Vagina (tissue), 2 donors: ENCODE results near the gene PDE9A. TPM values are rescaled to one million over a fixed set of nuclear protein-coding genes. Genes with fewer than 3 reads are reported as not detected.

Experiments
- DNase-seq, 2 donors: peaks; one replicate each; pipeline ENCODE4 v3.0.0-alpha.2; 2017; ENCODE audit errors: extremely low spot score in 2 of 2
- H3K27ac ChIP-seq: fragments of 200-600 bp; sonication (generic); one replicate; pipeline ENCODE4 v1.5.1; 2019
- H3K27me3 ChIP-seq: fragments of 200-600 bp; sonication (generic); one replicate; pipeline ENCODE4 v1.5.1; 2019
- H3K36me3 ChIP-seq, 2 donors: fragments of 200-600 bp; sonication (generic); one replicate each; pipeline ENCODE4 v1.5.1; 2017 to 2019
- H3K4me1 ChIP-seq: fragments of 200-600 bp; sonication (generic); one replicate; pipeline ENCODE4 v1.5.1; 2019
- H3K4me3 ChIP-seq, 2 donors: fragments of 200-600 bp; sonication (generic); 1 replicate in 1 of 2; 2 replicates in 1 of 2; pipeline ENCODE4 v1.5.1; 2016 to 2019
- H3K9me3 ChIP-seq: fragments of 200-600 bp; sonication (generic); one replicate; pipeline ENCODE4 v1.5.1; 2019
- POLR2A ChIP-seq, 2 donors: fragments of 450-650 bp; IDR thresholded peaks; one replicate each; pipeline ENCODE4 v1.6.1; 2017; ENCODE audit warnings: antibody characterized with exemption in 2 of 2, mild to moderate bottlenecking in 2 of 2, moderate library complexity in 2 of 2
- POLR2AphosphoS5 ChIP-seq, 2 donors: sonication (generic); formaldehyde crosslinking; IDR thresholded peaks; one replicate each; pipeline ENCODE4 v1.9.0; 2017; ENCODE audit warnings: antibody characterized with exemption in 2 of 2, mild to moderate bottlenecking in 2 of 2, low read depth in 1 of 2; ENCODE audit not compliant: insufficient read depth in 1 of 2
- intact Hi-C: fragments of 100-400 bp; cut with DNase I; formaldehyde crosslinking; loops from one replicate; pipeline ENCODE4 v1.15.1; 2023
- total RNA-seq: library from RNA; depleted of rRNA; stranded (reverse); fragments of >200 nt; gene quantifications from one replicate; pipeline ENCODE4 v1.2.3, GENCODE V29; 2016
- TF ChIP-seq, protein P1 (sequence below), 3 experiments: fragments of 450-650 bp in 2 of 3; fragments of 200-600 bp in 1 of 3; sonication (generic) in 1 of 3; IDR thresholded peaks; one replicate each; pipeline ENCODE4 v1.5.1; 2017 to 2019; ENCODE audit warnings: antibody characterized with exemption in 3 of 3, mild to moderate bottlenecking in 2 of 3, moderate library complexity in 2 of 3

The PDE9A gene
- total RNA-seq, 1 donor from 2014 or later, result 9.6 TPM

- DNase-seq, result no peak
- Histone ChIP-seq H3K4me3 (peak overlapping the region in 1 of 2 donors; percentile 7), H3K27ac (no peak overlapping the region)
These were observed 30.9 kb downstream of the PDE9A start for GRCh38 chr21:42684109-42684916.

GRCh38 chr21:42685036-42685435, 31.6 kb downstream of the PDE9A start:
- no peak for DNase-seq
- no peaks in the 10 kb centered on the region for H3K27me3 ChIP-seq
- no peaks in the 10 kb centered on the region for H3K9me3 ChIP-seq
- H3K36me3 ChIP-seq, result no peaks in the 10 kb centered on the region
- intact Hi-C loops, result no loop called here
- TF ChIP-seq POLR2AphosphoS5 (IDR thresholded peaks at IDR 0.05; ENCODE audit: insufficient read depth in 1 of 2, low read depth in 1 of 2), result no peak
- TF ChIP-seq, protein P1, sequence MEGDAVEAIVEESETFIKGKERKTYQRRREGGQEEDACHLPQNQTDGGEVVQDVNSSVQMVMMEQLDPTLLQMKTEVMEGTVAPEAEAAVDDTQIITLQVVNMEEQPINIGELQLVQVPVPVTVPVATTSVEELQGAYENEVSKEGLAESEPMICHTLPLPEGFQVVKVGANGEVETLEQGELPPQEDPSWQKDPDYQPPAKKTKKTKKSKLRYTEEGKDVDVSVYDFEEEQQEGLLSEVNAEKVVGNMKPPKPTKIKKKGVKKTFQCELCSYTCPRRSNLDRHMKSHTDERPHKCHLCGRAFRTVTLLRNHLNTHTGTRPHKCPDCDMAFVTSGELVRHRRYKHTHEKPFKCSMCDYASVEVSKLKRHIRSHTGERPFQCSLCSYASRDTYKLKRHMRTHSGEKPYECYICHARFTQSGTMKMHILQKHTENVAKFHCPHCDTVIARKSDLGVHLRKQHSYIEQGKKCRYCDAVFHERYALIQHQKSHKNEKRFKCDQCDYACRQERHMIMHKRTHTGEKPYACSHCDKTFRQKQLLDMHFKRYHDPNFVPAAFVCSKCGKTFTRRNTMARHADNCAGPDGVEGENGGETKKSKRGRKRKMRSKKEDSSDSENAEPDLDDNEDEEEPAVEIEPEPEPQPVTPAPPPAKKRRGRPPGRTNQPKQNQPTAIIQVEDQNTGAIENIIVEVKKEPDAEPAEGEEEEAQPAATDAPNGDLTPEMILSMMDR (IDR thresholded peaks at IDR 0.05), result no peak
- no peak for TF ChIP-seq POLR2A (IDR thresholded peaks at IDR 0.05)
- H3K4me1 ChIP-seq, result no peaks in the 10 kb centered on the region
- H3K27ac ChIP-seq, result no peak overlapping the region
- no peak overlapping the region for H3K4me3 ChIP-seq

More at GRCh38 chr21:42684109-42684916, 30.9 kb downstream of the PDE9A start:
- TF ChIP-seq POLR2AphosphoS5 (IDR thresholded peaks at IDR 0.05; ENCODE audit: insufficient read depth in 1 of 2, low read depth in 1 of 2) (no peak), POLR2A (IDR thresholded peaks at IDR 0.05) (no peak)
- TF ChIP-seq, protein P1 (IDR thresholded peaks at IDR 0.05), result no peak
- Histone ChIP-seq H3K27me3 (no peaks in the 10 kb centered on the region), H3K36me3 (no peaks in the 10 kb centered on the region), H3K4me1 (no peaks in the 10 kb centered on the region), H3K9me3 (no peaks in the 10 kb centered on the region)
- intact Hi-C loops, result no loop called here

GRCh38 chr21:42685954-42686500, 32.6 kb downstream of the PDE9A start:
- DNase-seq, result no peak
- Histone ChIP-seq H3K36me3 (no peaks in the 10 kb centered on the region), H3K9me3 (no peaks in the 10 kb centered on the region), H3K4me3 (no peak overlapping the region), H3K27me3 (no peaks in the 10 kb centered on the region), H3K27ac (no peak overlapping the region), H3K4me1 (no peaks in the 10 kb centered on the region)
- intact Hi-C loops, result no loop called here
- no peak for TF ChIP-seq POLR2AphosphoS5 (IDR thresholded peaks at IDR 0.05; ENCODE audit: insufficient read depth in 1 of 2, low read depth in 1 of 2)
- TF ChIP-seq, protein P1 (IDR thresholded peaks at IDR 0.05), result no peak
- no peak for TF ChIP-seq POLR2A (IDR thresholded peaks at IDR 0.05)

GRCh38 chr21:42687796-42688195, 34.4 kb downstream of the PDE9A start:
- Histone ChIP-seq H3K27me3 (no peaks in the 10 kb centered on the region), H3K36me3 (no peaks in the 10 kb centered on the region), H3K27ac (no peak overlapping the region), H3K4me3 (no peak overlapping the region), H3K4me1 (no peaks in the 10 kb centered on the region), H3K9me3 (no peaks in the 10 kb centered on the region)
- TF ChIP-seq, protein P1 (IDR thresholded peaks at IDR 0.05), result no peak
- TF ChIP-seq POLR2AphosphoS5 (IDR thresholded peaks at IDR 0.05; ENCODE audit: insufficient read depth in 1 of 2, low read depth in 1 of 2) (no peak), POLR2A (IDR thresholded peaks at IDR 0.05) (no peak)
- DNase-seq, result no peak
- intact Hi-C loops, result no loop called here
